ENCODE results near the gene RAB27A. TPM values are rescaled to one million over a fixed set of nuclear protein-coding genes. Genes with fewer than 3 reads are reported as not detected.

Gene RAB27A
- 10 to 100 TPM; 46.0 to 69.6 TPM for total RNA-seq

GRCh38 chr15:55289746-55290527 is at the start of gene RAB27A:
TSS of gene RAB27A (minus strand) at chr15:55289813. CDS start at chr15:55234934, 54,879 bp downstream.
- no peaks in the 10 kb centered on the region for H3K36me3 ChIP-seq
- peak within 1 kb of the TSS; percentile 91 to 94 for H3K9ac ChIP-seq (ENCODE audit: low read depth in 2 of 2, low read length in 2 of 2)
- no peak for TF ChIP-seq CTCF (IDR thresholded peaks at IDR 0.05)
- H3K4me3 ChIP-seq, result peak within 1 kb of the TSS; percentile 69
- no peaks in the 10 kb centered on the region for H3K4me1 ChIP-seq
- H3K27ac ChIP-seq, result peak within 1 kb of the TSS; percentile 82
- H3K27me3 ChIP-seq, result no peaks in the 10 kb centered on the region
- peak; percentile 81 for DNase-seq
- no peaks in the 10 kb centered on the region for H3K9me3 ChIP-seq
- intact Hi-C loops (cut with DNase I), result loop anchor here (2.0 to 10.0 kb wide), 2 partner anchors 71 to 145 kb away; no protein-coding TSS in a partner anchor

GRCh38 chr15:55337160-55337559 is 47.5 kb upstream of the RAB27A start:
- no peaks in the 10 kb centered on the region for H3K4me1 ChIP-seq
- intact Hi-C loops (cut with DNase I), result no loop called here
- H3K36me3 ChIP-seq, result no peaks in the 10 kb centered on the region
- H3K4me3 ChIP-seq, result no peak overlapping the region
- no peak overlapping the region for H3K27ac ChIP-seq
- DNase-seq, result no peak
- no peaks in the 10 kb centered on the region for H3K27me3 ChIP-seq
- no peak for TF ChIP-seq CTCF (IDR thresholded peaks at IDR 0.05)
- H3K9ac ChIP-seq (ENCODE audit: low read depth in 2 of 2, low read length in 2 of 2), result no peak overlapping the region
- H3K9me3 ChIP-seq, result no peaks in the 10 kb centered on the region

- intact Hi-C loops (cut with DNase I), result no loop called here
- Histone ChIP-seq H3K27ac (no peak overlapping the region), H3K4me3 (no peak overlapping the region), H3K27me3 (no peaks in the 10 kb centered on the region), H3K9ac (ENCODE audit: low read depth in 2 of 2, low read length in 2 of 2) (no peak overlapping the region), H3K4me1 (no peaks in the 10 kb centered on the region), H3K9me3 (no peaks in the 10 kb centered on the region), H3K36me3 (peaks cover 3% of the 10 kb centered on the region)
- no peak for TF ChIP-seq CTCF (IDR thresholded peaks at IDR 0.05)
- DNase-seq, result no peak
These were observed 45.4 kb upstream of the RAB27A start for GRCh38 chr15:55334997-55335396.

GRCh38 chr15:55334371-55334770 is 44.8 kb upstream of the RAB27A start:
- no peak for DNase-seq
- no peak for TF ChIP-seq CTCF (IDR thresholded peaks at IDR 0.05)
- no peaks in the 10 kb centered on the region for H3K27me3 ChIP-seq
- peaks cover 3% of the 10 kb centered on the region for H3K36me3 ChIP-seq
- intact Hi-C loops (cut with DNase I), result no loop called here
- H3K4me3 ChIP-seq, result no peak overlapping the region
- H3K4me1 ChIP-seq, result no peaks in the 10 kb centered on the region
- no peak overlapping the region for H3K9ac ChIP-seq (ENCODE audit: low read depth in 2 of 2, low read length in 2 of 2)
- no peaks in the 10 kb centered on the region for H3K9me3 ChIP-seq
- no peak overlapping the region for H3K27ac ChIP-seq

GRCh38 chr15:55327387-55327786 is 37.8 kb upstream of the RAB27A start:
- H3K27ac ChIP-seq, result no peak overlapping the region
- no peaks in the 10 kb centered on the region for H3K9me3 ChIP-seq
- no peaks in the 10 kb centered on the region for H3K4me1 ChIP-seq
- H3K4me3 ChIP-seq, result no peak overlapping the region
- DNase-seq, result no peak
- H3K9ac ChIP-seq (ENCODE audit: low read depth in 2 of 2, low read length in 2 of 2), result no peak overlapping the region
- no peaks in the 10 kb centered on the region for H3K27me3 ChIP-seq
- peaks cover 3% of the 10 kb centered on the region for H3K36me3 ChIP-seq
- TF ChIP-seq CTCF (IDR thresholded peaks at IDR 0.05), result no peak
- intact Hi-C loops (cut with DNase I), result no loop called here
